Measurements from ENCODE around the gene NDUFC1.

The NDUFC1 gene

DNA sequence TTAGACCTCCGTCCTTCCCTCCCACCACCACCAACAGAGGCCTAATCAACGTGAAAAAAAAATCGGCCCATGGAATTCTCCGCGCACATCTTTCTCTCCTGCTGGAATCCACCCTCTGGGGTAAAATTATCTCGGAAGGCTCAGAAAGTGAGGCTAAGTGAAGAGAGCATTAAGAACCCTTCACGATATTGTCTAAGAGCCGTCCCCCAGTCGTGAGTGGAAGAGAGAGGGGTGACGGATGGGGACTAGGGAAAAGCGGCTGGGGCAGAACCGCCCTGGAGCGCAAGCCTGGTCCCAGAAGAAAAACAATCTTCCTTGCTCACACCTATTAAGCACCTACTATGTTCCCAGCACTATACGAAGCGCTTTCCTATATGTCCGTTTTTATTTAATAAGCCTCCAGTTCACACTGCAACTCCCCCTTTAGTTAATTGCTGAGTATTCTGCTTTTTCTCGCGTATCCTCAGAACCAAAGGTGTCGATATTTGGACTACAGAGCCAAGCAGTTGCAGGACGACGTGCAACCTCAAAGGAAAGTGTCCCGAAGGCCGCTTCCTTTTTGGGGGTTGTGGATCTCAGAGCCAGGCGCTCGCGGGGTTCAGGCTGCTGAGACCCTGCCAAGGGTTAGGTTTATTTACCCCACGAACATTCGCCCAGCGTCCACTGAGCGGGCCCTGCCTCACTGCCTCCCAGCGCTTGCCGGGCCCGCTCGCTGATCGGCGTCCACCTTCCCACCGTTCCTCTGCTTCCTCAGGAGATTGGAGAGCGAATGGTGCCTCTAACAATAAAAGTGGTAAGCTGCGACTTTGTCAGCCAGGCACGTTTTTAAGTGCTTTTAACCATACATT lies 23.1 kb downstream of the NDUFC1 start:
- H3K9ac ChIP-seq (ENCODE audit: low read depth in 1 of 2, low read length in 2 of 2), result no peak overlapping the region
- H3K9me3 ChIP-seq (ENCODE audit: control insufficient read depth in 1 of 2, low read length in 2 of 2), result no peaks in the 10 kb centered on the region
- H3K27me3 ChIP-seq (ENCODE audit: control insufficient read depth in 1 of 2, insufficient read depth in 2 of 2, low read length in 2 of 2), result peaks cover 23 to 29% of the 10 kb centered on the region in 2 donors
- H3K4me1 ChIP-seq (ENCODE audit: control insufficient read depth in 1 of 2, insufficient read depth in 2 of 2, low read length in 2 of 2), result peaks cover 0 to 13% of the 10 kb centered on the region in 2 donors
- peak overlapping the region; percentile 57 to 58 for H3K4me3 ChIP-seq (ENCODE audit: low read depth in 1 of 2, low read length in 2 of 2)
- no peak overlapping the region for H3K27ac ChIP-seq (ENCODE audit: low read depth, low read length)
- H3K36me3 ChIP-seq (ENCODE audit: control insufficient read depth in 1 of 2, insufficient read depth in 2 of 2, low read length in 2 of 2), result no peaks in the 10 kb centered on the region

DNA sequence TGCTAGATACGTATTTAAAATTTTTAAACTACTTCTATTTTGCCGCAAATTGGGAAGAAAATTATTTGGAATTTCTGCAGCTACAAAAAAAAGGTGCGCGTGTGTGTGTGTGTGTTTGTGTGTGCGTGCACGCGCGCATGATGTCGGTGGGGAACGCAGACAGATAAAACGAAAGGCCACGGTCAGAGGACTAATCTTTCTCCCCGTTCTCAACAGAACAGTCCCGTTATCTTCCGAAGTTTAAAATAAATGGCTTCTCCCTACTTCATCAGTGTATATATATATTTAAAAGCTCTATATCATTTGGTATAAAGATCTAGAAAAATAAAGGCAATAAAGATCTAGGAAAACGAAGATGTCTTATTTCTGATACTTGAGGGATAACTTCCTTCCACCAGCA lies 23.8 kb downstream of the NDUFC1 start:
- Histone ChIP-seq H3K27me3 (ENCODE audit: control insufficient read depth in 1 of 2, insufficient read depth in 2 of 2, low read length in 2 of 2) (peaks cover 23 to 29% of the 10 kb centered on the region in 2 donors), H3K36me3 (ENCODE audit: control insufficient read depth in 1 of 2, insufficient read depth in 2 of 2, low read length in 2 of 2) (no peaks in the 10 kb centered on the region), H3K9me3 (ENCODE audit: control insufficient read depth in 1 of 2, low read length in 2 of 2) (no peaks in the 10 kb centered on the region), H3K9ac (ENCODE audit: low read depth in 1 of 2, low read length in 2 of 2) (no peak overlapping the region), H3K27ac (ENCODE audit: low read depth, low read length) (no peak overlapping the region), H3K4me1 (ENCODE audit: control insufficient read depth in 1 of 2, insufficient read depth in 2 of 2, low read length in 2 of 2) (peaks cover 0 to 13% of the 10 kb centered on the region in 2 donors), H3K4me3 (ENCODE audit: low read depth in 1 of 2, low read length in 2 of 2) (no peak overlapping the region)

DNA sequence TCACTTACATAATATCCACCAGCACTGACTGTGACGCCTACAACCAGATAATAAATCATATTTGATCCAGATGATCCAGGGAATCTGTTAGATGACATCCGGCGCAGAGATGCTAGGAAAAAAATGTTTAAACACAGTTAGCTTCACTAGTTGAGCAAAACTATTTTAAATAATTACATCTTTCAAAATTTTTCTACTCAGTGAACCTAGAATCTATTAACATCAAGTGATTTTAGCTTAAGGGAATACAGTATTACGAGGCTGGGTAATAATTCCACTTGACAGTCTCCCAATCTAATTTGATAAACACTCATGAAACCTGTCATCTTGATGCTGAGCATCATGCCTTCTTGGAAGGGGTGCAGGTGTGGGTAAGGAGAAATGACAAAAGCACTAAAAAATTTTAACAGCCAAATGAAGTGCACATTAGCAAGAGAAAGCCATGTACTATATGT lies 27.0 kb downstream of the NDUFC1 start:
- Histone ChIP-seq H3K27ac (ENCODE audit: low read depth, low read length) (no peak overlapping the region), H3K36me3 (ENCODE audit: control insufficient read depth in 1 of 2, insufficient read depth in 2 of 2, low read length in 2 of 2) (no peaks in the 10 kb centered on the region), H3K9ac (ENCODE audit: low read depth in 1 of 2, low read length in 2 of 2) (no peak overlapping the region), H3K9me3 (ENCODE audit: control insufficient read depth in 1 of 2, low read length in 2 of 2) (no peaks in the 10 kb centered on the region), H3K4me1 (ENCODE audit: control insufficient read depth in 1 of 2, insufficient read depth in 2 of 2, low read length in 2 of 2) (peaks cover 0 to 13% of the 10 kb centered on the region in 2 donors), H3K27me3 (ENCODE audit: control insufficient read depth in 1 of 2, insufficient read depth in 2 of 2, low read length in 2 of 2) (peaks cover 20 to 22% of the 10 kb centered on the region in 2 donors), H3K4me3 (ENCODE audit: low read depth in 1 of 2, low read length in 2 of 2) (no peak overlapping the region)

DNA sequence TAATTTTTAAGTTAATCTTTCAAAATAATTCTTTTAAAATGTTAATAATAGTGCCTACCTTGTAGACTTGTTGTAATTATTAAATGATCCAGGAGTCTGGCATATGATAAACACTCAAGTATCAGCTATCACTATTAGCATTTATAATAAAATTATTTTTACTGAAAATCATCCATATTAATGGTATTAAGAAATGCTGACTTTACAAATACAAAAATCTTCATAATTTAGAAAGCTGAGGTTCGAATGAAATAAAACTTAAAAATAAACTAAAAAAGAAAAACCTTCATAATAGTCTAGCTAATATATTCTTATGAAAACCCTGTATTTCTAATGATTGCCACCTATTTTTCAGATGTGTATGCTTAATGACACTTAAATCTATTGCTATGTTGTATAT lies 27.5 kb downstream of the NDUFC1 start:
- peaks cover 0 to 7% of the 10 kb centered on the region in 2 donors for H3K4me1 ChIP-seq (ENCODE audit: control insufficient read depth in 1 of 2, insufficient read depth in 2 of 2, low read length in 2 of 2)
- H3K4me3 ChIP-seq (ENCODE audit: low read depth in 1 of 2, low read length in 2 of 2), result no peak overlapping the region
- H3K9ac ChIP-seq (ENCODE audit: low read depth in 1 of 2, low read length in 2 of 2), result no peak overlapping the region
- no peaks in the 10 kb centered on the region for H3K9me3 ChIP-seq (ENCODE audit: control insufficient read depth in 1 of 2, low read length in 2 of 2)
- no peaks in the 10 kb centered on the region for H3K36me3 ChIP-seq (ENCODE audit: control insufficient read depth in 1 of 2, insufficient read depth in 2 of 2, low read length in 2 of 2)
- H3K27me3 ChIP-seq (ENCODE audit: control insufficient read depth in 1 of 2, insufficient read depth in 2 of 2, low read length in 2 of 2), result peaks cover 15 to 17% of the 10 kb centered on the region in 2 donors
- no peak overlapping the region for H3K27ac ChIP-seq (ENCODE audit: low read depth, low read length)

DNA sequence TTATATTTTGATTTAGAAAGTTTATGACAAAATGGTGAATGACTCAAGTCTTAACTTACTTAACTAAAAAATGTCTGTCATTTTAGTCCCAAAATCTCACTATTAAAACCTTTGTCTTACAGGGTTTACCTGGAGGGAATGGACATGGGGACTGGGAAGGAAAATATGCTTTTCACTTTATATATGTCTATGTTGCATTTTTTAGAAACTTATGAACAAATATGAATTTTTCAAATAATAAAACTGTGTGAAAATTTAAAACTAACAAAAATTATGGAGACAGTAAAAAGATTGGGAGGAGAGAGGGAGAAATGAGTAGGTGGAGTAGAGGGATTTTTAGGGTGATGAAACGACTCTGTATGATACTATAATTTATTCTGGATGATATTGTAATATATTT lies 28.4 kb downstream of the NDUFC1 start:
- peaks cover 6 to 8% of the 10 kb centered on the region in 2 donors for H3K27me3 ChIP-seq (ENCODE audit: control insufficient read depth in 1 of 2, insufficient read depth in 2 of 2, low read length in 2 of 2)
- H3K4me3 ChIP-seq (ENCODE audit: low read depth in 1 of 2, low read length in 2 of 2), result no peak overlapping the region
- H3K9ac ChIP-seq (ENCODE audit: low read depth in 1 of 2, low read length in 2 of 2), result no peak overlapping the region

DNA sequence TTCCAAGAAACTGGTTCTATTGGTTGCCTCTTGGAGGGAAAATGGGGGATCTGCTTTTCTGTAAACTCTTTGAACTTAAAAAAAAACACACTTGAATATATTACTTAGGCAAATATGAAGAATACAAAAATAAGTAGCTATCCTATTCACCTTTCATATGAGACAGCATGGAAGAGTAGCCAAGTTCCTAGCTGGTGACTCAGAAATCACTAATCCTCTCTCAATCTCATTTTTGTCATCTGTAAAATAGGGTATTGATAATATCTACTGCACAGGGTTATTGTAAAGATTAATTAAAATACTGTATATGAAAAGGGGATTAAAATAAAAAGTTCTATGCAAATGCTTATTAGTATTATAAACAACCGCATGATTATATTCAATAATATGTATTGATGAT lies 35.0 kb downstream of the NDUFC1 start:
- Histone ChIP-seq H3K27ac (ENCODE audit: low read depth, low read length) (no peak overlapping the region), H3K36me3 (ENCODE audit: control insufficient read depth in 1 of 2, insufficient read depth in 2 of 2, low read length in 2 of 2) (no peaks in the 10 kb centered on the region), H3K9ac (ENCODE audit: low read depth in 1 of 2, low read length in 2 of 2) (no peak overlapping the region), H3K4me3 (ENCODE audit: low read depth in 1 of 2, low read length in 2 of 2) (no peak overlapping the region), H3K27me3 (ENCODE audit: control insufficient read depth in 1 of 2, insufficient read depth in 2 of 2, low read length in 2 of 2) (no peaks in the 10 kb centered on the region), H3K9me3 (ENCODE audit: control insufficient read depth in 1 of 2, low read length in 2 of 2) (no peaks in the 10 kb centered on the region), H3K4me1 (ENCODE audit: control insufficient read depth in 1 of 2, insufficient read depth in 2 of 2, low read length in 2 of 2) (peaks cover 6 to 7% of the 10 kb centered on the region in 2 donors)

More for the DNA sequence above, 28.4 kb downstream of the NDUFC1 start:
- Histone ChIP-seq H3K27ac (ENCODE audit: low read depth, low read length) (no peak overlapping the region), H3K9me3 (ENCODE audit: control insufficient read depth in 1 of 2, low read length in 2 of 2) (no peaks in the 10 kb centered on the region), H3K4me1 (ENCODE audit: control insufficient read depth in 1 of 2, insufficient read depth in 2 of 2, low read length in 2 of 2) (no peaks in the 10 kb centered on the region), H3K36me3 (ENCODE audit: control insufficient read depth in 1 of 2, insufficient read depth in 2 of 2, low read length in 2 of 2) (no peaks in the 10 kb centered on the region)

DNA sequence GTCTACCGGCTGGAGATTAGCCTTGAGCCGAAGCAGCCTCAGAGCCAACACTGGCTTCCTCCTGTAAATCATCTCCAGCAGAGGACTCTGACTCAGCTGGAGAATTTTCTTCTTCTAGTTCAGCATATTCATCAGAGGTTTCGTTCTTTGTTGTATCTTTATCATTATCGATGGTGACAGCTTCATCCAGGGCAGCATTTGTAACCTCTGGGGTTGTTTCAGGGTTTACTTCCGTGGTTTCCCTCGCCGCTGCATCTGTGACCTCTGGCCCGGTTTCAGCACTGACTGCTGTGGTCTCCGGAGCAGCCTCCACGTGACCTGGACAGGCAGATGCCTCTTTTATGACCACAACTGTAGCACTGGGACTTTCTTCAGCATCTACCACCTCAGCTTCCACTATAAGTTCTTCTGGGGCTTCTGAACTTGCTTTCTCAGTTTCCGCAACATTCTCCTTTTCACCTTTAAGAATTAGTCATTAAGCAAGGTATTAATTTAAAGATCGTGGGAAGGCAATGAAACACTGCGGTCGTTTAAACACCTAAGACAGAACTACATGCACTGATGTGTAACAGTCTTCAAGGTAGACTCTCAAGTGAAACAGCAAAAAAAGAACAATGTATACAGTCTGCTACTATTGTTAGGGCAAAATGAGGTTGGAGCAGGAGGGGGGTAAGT lies 35.6 kb downstream of the NDUFC1 start:
- Histone ChIP-seq H3K36me3 (ENCODE audit: control insufficient read depth in 1 of 2, insufficient read depth in 2 of 2, low read length in 2 of 2) (no peaks in the 10 kb centered on the region), H3K4me1 (ENCODE audit: control insufficient read depth in 1 of 2, insufficient read depth in 2 of 2, low read length in 2 of 2) (peaks cover 6 to 7% of the 10 kb centered on the region in 2 donors), H3K9ac (ENCODE audit: low read depth in 1 of 2, low read length in 2 of 2) (peak overlapping the region in 1 of 2 donors; percentile 34), H3K4me3 (ENCODE audit: low read depth in 1 of 2, low read length in 2 of 2) (peak overlapping the region; percentile 62 to 74), H3K27ac (ENCODE audit: low read depth, low read length) (no peak overlapping the region), H3K9me3 (ENCODE audit: control insufficient read depth in 1 of 2, low read length in 2 of 2) (no peaks in the 10 kb centered on the region), H3K27me3 (ENCODE audit: control insufficient read depth in 1 of 2, insufficient read depth in 2 of 2, low read length in 2 of 2) (no peaks in the 10 kb centered on the region)

DNA sequence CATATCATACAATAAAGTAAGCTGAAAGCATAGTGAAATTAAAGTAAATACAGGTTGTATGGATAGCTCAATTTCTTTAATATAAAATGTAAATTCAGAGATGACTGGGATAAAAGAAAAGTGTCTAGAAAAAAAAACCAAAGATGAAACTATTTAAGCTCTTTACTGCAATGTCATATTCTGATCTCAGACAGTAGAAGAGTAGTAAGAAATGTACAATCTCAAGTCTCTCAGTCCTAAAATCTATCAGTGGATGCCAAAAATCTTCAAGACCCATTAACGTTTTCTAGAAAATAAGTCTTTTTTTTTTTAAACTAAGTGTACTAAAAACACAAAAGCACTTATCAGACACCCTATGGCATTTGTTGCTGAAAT lies 36.1 kb downstream of the NDUFC1 start:
- Histone ChIP-seq H3K4me3 (ENCODE audit: low read depth in 1 of 2, low read length in 2 of 2) (peak overlapping the region; percentile 62 to 74), H3K9ac (ENCODE audit: low read depth in 1 of 2, low read length in 2 of 2) (peak overlapping the region in 1 of 2 donors; percentile 34), H3K27ac (ENCODE audit: low read depth, low read length) (no peak overlapping the region), H3K4me1 (ENCODE audit: control insufficient read depth in 1 of 2, insufficient read depth in 2 of 2, low read length in 2 of 2) (peaks cover 6 to 7% of the 10 kb centered on the region in 2 donors), H3K27me3 (ENCODE audit: control insufficient read depth in 1 of 2, insufficient read depth in 2 of 2, low read length in 2 of 2) (no peaks in the 10 kb centered on the region), H3K36me3 (ENCODE audit: control insufficient read depth in 1 of 2, insufficient read depth in 2 of 2, low read length in 2 of 2) (no peaks in the 10 kb centered on the region), H3K9me3 (ENCODE audit: control insufficient read depth in 1 of 2, low read length in 2 of 2) (no peaks in the 10 kb centered on the region)

DNA sequence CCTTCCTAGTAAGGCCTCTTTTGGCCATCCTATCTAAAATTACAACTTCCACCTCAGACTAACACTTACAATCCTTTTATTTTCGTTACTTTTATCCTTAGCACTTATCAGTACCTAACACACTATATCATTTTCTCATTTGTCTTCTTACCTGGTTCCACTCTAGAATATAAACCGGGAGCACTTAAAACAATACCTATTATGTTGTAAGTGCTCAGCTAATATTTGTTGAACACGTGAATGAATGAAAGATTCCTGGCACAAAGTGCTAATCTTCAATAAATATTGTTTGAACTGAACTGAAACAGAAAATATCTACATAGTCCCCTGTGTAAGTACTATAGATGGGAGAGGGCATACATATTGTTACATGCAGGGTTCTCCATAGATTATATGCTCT lies 36.6 kb downstream of the NDUFC1 start:
- Histone ChIP-seq H3K9me3 (ENCODE audit: control insufficient read depth in 1 of 2, low read length in 2 of 2) (no peaks in the 10 kb centered on the region), H3K27me3 (ENCODE audit: control insufficient read depth in 1 of 2, insufficient read depth in 2 of 2, low read length in 2 of 2) (no peaks in the 10 kb centered on the region), H3K9ac (ENCODE audit: low read depth in 1 of 2, low read length in 2 of 2) (no peak overlapping the region), H3K4me1 (ENCODE audit: control insufficient read depth in 1 of 2, insufficient read depth in 2 of 2, low read length in 2 of 2) (peaks cover 6 to 7% of the 10 kb centered on the region in 2 donors), H3K27ac (ENCODE audit: low read depth, low read length) (no peak overlapping the region), H3K4me3 (ENCODE audit: low read depth in 1 of 2, low read length in 2 of 2) (no peak overlapping the region), H3K36me3 (ENCODE audit: control insufficient read depth in 1 of 2, insufficient read depth in 2 of 2, low read length in 2 of 2) (no peaks in the 10 kb centered on the region)

DNA sequence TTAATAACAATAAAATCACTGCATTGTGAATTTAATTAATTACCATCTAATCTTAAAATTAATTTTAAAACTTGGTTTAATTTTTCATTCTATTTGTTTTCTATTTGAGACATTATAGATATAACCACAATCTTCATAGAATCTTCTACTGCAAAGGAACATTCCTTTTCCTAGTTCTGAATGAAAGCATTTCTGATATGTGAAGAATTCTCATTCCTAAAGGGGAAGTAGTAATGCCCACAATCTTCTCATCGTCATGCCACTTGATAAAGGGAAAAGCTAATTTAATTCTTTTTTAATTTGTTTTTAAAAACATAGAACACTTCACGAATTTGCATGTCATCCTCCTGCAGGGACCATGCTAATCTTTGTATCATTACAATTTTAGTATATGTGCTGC lies 45.9 kb downstream of the NDUFC1 start:
- Histone ChIP-seq H3K27me3 (ENCODE audit: control insufficient read depth in 1 of 2, insufficient read depth in 2 of 2, low read length in 2 of 2) (no peaks in the 10 kb centered on the region), H3K9me3 (ENCODE audit: control insufficient read depth in 1 of 2, low read length in 2 of 2) (no peaks in the 10 kb centered on the region), H3K4me3 (ENCODE audit: low read depth in 1 of 2, low read length in 2 of 2) (no peak overlapping the region), H3K27ac (ENCODE audit: low read depth, low read length) (no peak overlapping the region), H3K9ac (ENCODE audit: low read depth in 1 of 2, low read length in 2 of 2) (no peak overlapping the region), H3K4me1 (ENCODE audit: control insufficient read depth in 1 of 2, insufficient read depth in 2 of 2, low read length in 2 of 2) (no peaks in the 10 kb centered on the region), H3K36me3 (ENCODE audit: control insufficient read depth in 1 of 2, insufficient read depth in 2 of 2, low read length in 2 of 2) (no peaks in the 10 kb centered on the region)
